Mesenchymal stem cell (in vitro differentiated cells and primary cell): ENCODE measurements around the gene USP3.

Experiments
- DNase-seq: peaks from one replicate; pipeline ENCODE4 v3.0.0-alpha.2; 2013
- H2AFZ ChIP-seq: one replicate; pipeline ENCODE4 v1.6.1; 2013; ENCODE audit warnings: low read depth, mild to moderate bottlenecking, control low read depth, inconsistent platforms, low read length, moderate library complexity
- H2AK5ac ChIP-seq: 2 replicates; pipeline ENCODE4 v1.6.1; 2013; ENCODE audit warnings: low read length, moderate library complexity, mild to moderate bottlenecking, inconsistent platforms; ENCODE audit not compliant: severe bottlenecking
- H2BK120ac ChIP-seq: one replicate; pipeline ENCODE4 v1.6.1; 2013; ENCODE audit warnings: low read depth, mild to moderate bottlenecking, inconsistent platforms, low read length, moderate library complexity
- H2BK12ac ChIP-seq, 2 experiments: one replicate each; pipeline ENCODE4 v1.6.1; 2013; ENCODE audit warnings: inconsistent platforms in 2 of 2, low read length in 2 of 2, mild to moderate bottlenecking in 2 of 2, moderate library complexity in 2 of 2, control low read depth in 1 of 2
- H2BK15ac ChIP-seq: one replicate; pipeline ENCODE4 v1.6.1; 2013; ENCODE audit warnings: mild to moderate bottlenecking, low read depth, inconsistent platforms; ENCODE audit not compliant: poor library complexity, severe bottlenecking
- H2BK5ac ChIP-seq: 2 replicates; pipeline ENCODE4 v1.6.1; 2013; ENCODE audit warnings: low read depth, mild to moderate bottlenecking, low read length, control low read depth, inconsistent platforms; ENCODE audit not compliant: poor library complexity, severe bottlenecking
- H3K14ac ChIP-seq, 2 experiments: one replicate each; pipeline ENCODE4 v1.6.1; 2013; ENCODE audit warnings: inconsistent platforms in 2 of 2, low read length in 2 of 2, control low read depth in 1 of 2, mild to moderate bottlenecking in 1 of 2, moderate library complexity in 1 of 2
- H3K18ac ChIP-seq, 2 experiments: one replicate each; pipeline ENCODE4 v1.6.1; 2013; ENCODE audit warnings: inconsistent platforms in 2 of 2, low read length in 2 of 2, control low read depth in 1 of 2, low read depth in 1 of 2, mild to moderate bottlenecking in 1 of 2
- H3K23ac ChIP-seq, 2 experiments: one replicate each; pipeline ENCODE4 v1.6.1; 2013; ENCODE audit warnings: inconsistent platforms in 2 of 2, low read length in 2 of 2, mild to moderate bottlenecking in 2 of 2, moderate library complexity in 2 of 2, control low read depth in 1 of 2
- H3K27ac ChIP-seq: 2 replicates; pipeline ENCODE4 v1.5.1; 2013; ENCODE audit warnings: mild to moderate bottlenecking, moderate library complexity, low read length, control low read depth, inconsistent platforms; ENCODE audit not compliant: poor library complexity, severe bottlenecking
- H3K27me3 ChIP-seq, 2 experiments: 2 replicates each; pipeline versions ENCODE4 v1.6.1 to v1.7.0; 2013; ENCODE audit warnings: low read length in 2 of 2, mild to moderate bottlenecking in 2 of 2, moderate library complexity in 2 of 2, control low read depth in 1 of 2, inconsistent platforms in 1 of 2; ENCODE audit not compliant: control insufficient read depth in 1 of 2, insufficient read depth in 1 of 2
- H3K36me3 ChIP-seq, 2 experiments: 2 replicates each; pipeline versions ENCODE4 v1.6.1 to v1.7.0; 2013; ENCODE audit warnings: low read length in 2 of 2, control low read depth in 1 of 2, inconsistent platforms in 1 of 2, low read depth in 1 of 2, mild to moderate bottlenecking in 1 of 2; ENCODE audit not compliant: insufficient read depth in 2 of 2, control insufficient read depth in 1 of 2
- H3K4ac ChIP-seq, 2 experiments: one replicate each; pipeline ENCODE4 v1.6.1; 2013; ENCODE audit warnings: inconsistent platforms in 2 of 2, low read length in 2 of 2, mild to moderate bottlenecking in 2 of 2, moderate library complexity in 2 of 2, control low read depth in 1 of 2, low read depth in 1 of 2
- H3K4me1 ChIP-seq: 2 replicates; pipeline ENCODE4 v1.6.1; 2013; ENCODE audit warnings: low read depth, low read length, control low read depth; ENCODE audit not compliant: control insufficient read depth, insufficient read depth
- H3K4me2 ChIP-seq: 2 replicates; pipeline ENCODE4 v1.6.1; 2013; ENCODE audit warnings: low read length, mild to moderate bottlenecking, inconsistent platforms; ENCODE audit not compliant: poor library complexity, severe bottlenecking
- H3K4me3 ChIP-seq, 2 experiments: 2 replicates each; pipeline versions ENCODE4 v1.5.1 to v1.7.0; 2013; ENCODE audit warnings: low read length in 2 of 2, mild to moderate bottlenecking in 2 of 2, control low read depth in 1 of 2, low read depth in 1 of 2; ENCODE audit not compliant: insufficient read depth in 1 of 2
- H3K79me1 ChIP-seq: replicated peaks from 2 replicates; pipeline ENCODE4 v1.6.1; 2013; ENCODE audit warnings: mild to moderate bottlenecking, control low read depth, low read length, inconsistent platforms; ENCODE audit not compliant: poor library complexity, severe bottlenecking
- H3K9ac ChIP-seq: 2 replicates; pipeline ENCODE4 v1.7.0; 2013; ENCODE audit warnings: mild to moderate bottlenecking, low read length, moderate library complexity
- H3K9me3 ChIP-seq: 2 replicates; pipeline ENCODE4 v1.7.0; 2013; ENCODE audit warnings: mild to moderate bottlenecking, low read length; ENCODE audit not compliant: control insufficient read depth
- H4K8ac ChIP-seq: one replicate; pipeline ENCODE4 v1.6.1; 2013; ENCODE audit warnings: inconsistent platforms, mild to moderate bottlenecking, low read length, moderate library complexity
- H4K91ac ChIP-seq: one replicate; pipeline ENCODE4 v1.6.1; 2013; ENCODE audit warnings: mild to moderate bottlenecking, low read length, inconsistent platforms
- WGBS: methylation state at CpG from one replicate; pipeline ENCODE4 v1.1.7; 2013; ENCODE audit warnings: mixed read lengths; 5-methylcytosine and 5-hydroxymethylcytosine counted together

The USP3 gene

DNA sequence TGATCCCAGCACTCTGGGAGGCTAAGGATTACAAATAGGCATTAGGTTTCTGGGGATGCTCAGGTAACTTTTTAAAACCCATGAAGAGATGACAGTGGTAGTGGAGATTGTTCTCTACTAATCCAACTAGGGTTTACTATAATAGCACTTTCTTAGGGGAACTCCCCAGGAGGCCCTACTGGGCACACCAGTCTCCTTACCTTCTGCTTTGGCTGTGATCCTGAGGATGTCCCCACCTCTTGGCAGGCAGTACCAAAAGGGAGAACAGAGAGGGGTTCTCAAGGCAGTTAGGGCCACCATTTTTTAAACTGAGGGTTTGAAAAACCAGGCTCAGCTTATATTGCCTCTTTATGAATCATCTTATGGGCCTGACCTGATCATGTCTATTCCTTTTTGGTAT is 77.8 kb downstream of the USP3 start:
- Histone ChIP-seq H3K4me2 (no peak overlapping the region), H3K4me1 (peaks cover 5% of the 10 kb centered on the region), H3K9me3 (peaks cover 3% of the 10 kb centered on the region), H3K9ac (no peak overlapping the region), H3K27me3 (no peaks in the 10 kb centered on the region), H2BK5ac (no peak overlapping the region), H2BK12ac (no peak overlapping the region), H2AFZ (no peak overlapping the region), H3K14ac (no peak overlapping the region), H3K79me1 (peaks cover 11% of the 10 kb centered on the region), H3K27ac (no peak overlapping the region), H4K91ac (no peak overlapping the region), H3K36me3 (peaks cover 12 to 50% of the 10 kb centered on the region in 2 experiments), H2BK15ac (no peak overlapping the region), H2AK5ac (peak overlapping the region; percentile 70), H2BK120ac (no peak overlapping the region), H4K8ac (no peak overlapping the region), H3K23ac (no peak overlapping the region), H3K4me3 (no peak overlapping the region), H3K4ac (no peak overlapping the region), H3K18ac (no peak overlapping the region)
- DNase-seq = no peak

DNA sequence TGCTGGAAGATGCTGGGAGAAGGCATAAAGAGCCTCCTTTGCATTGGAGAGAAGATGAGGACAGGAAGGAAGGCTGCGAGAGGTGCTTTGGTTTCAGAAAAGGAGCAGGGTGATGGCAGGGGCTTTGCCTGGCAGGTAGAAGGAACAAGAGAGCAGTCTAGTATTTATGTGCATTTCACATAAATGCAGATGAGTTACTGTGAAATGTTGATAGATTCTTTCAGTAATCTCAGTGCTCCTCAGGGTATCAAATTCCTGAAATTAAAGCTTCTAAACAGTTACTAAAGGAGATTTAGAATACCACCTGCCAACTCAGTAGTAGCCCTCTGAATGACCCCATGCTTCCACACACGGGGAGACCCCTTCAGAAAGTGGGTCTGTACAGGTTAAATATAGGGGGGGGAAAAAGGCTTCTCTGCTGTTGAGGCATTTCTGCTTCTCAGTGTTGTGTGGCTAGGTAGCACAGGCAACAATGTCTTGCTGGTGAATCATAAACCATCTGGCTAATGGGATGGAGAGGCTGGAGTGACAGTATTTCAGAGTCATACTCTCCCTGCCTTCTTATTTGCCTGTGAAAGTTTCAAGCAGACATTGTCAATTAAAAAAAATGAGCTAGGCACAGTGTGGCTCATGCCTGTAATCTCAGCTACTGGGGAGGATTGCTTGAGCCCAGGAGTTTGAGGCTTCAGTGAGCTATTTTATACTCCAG is 78.5 kb downstream of the USP3 start:
- Histone ChIP-seq H3K4me3 (no peak overlapping the region), H3K14ac (no peak overlapping the region), H3K23ac (no peak overlapping the region), H3K4me1 (peaks cover 5% of the 10 kb centered on the region), H4K91ac (no peak overlapping the region), H3K27ac (peak overlapping the region; percentile 25), H3K18ac (no peak overlapping the region), H2AFZ (no peak overlapping the region), H3K79me1 (peaks cover 10% of the 10 kb centered on the region), H2BK12ac (no peak overlapping the region), H3K4ac (no peak overlapping the region), H2AK5ac (no peak overlapping the region), H3K27me3 (no peaks in the 10 kb centered on the region), H2BK15ac (no peak overlapping the region), H3K9ac (peak overlapping the region; percentile 48), H3K4me2 (peak overlapping the region; percentile 34), H3K9me3 (peaks cover 3% of the 10 kb centered on the region), H4K8ac (no peak overlapping the region), H3K36me3 (peaks cover 8 to 56% of the 10 kb centered on the region in 2 experiments), H2BK120ac (no peak overlapping the region), H2BK5ac (no peak overlapping the region)
- peak; percentile 67 for DNase-seq
- 87% methylated on average over 2 of the region's 2 CpGs for WGBS

- H3K23ac ChIP-seq = no peak overlapping the region
- H3K18ac ChIP-seq = peak overlapping the region in 1 of 2 experiments; percentile 4
- no peaks in the 10 kb centered on the region for H3K27me3 ChIP-seq
- no peak overlapping the region for H2BK12ac ChIP-seq
- H3K79me1 ChIP-seq = peaks cover 13% of the 10 kb centered on the region
- H3K9ac ChIP-seq = no peak overlapping the region
- no peak for DNase-seq
- peaks cover 13 to 87% of the 10 kb centered on the region in 2 experiments for H3K36me3 ChIP-seq
- no peak overlapping the region for H4K91ac ChIP-seq
- no peak overlapping the region for H2BK15ac ChIP-seq
- no peak overlapping the region for H4K8ac ChIP-seq
- peaks cover 3% of the 10 kb centered on the region for H3K4me1 ChIP-seq
- no peak overlapping the region for H2BK5ac ChIP-seq
- H3K27ac ChIP-seq = no peak overlapping the region
- peaks cover 3% of the 10 kb centered on the region for H3K9me3 ChIP-seq
- no peak overlapping the region for H2AK5ac ChIP-seq
- H3K4me2 ChIP-seq = no peak overlapping the region
- no peak overlapping the region for H3K14ac ChIP-seq
- H2AFZ ChIP-seq = no peak overlapping the region
- 60% methylated on average over 3 of the region's 5 CpGs for WGBS
- no peak overlapping the region for H2BK120ac ChIP-seq
- H3K4me3 ChIP-seq = no peak overlapping the region
- no peak overlapping the region for H3K4ac ChIP-seq
Observed at GRCh38 chr15:63586790-63587189, 82.4 kb downstream of the USP3 start.

DNA sequence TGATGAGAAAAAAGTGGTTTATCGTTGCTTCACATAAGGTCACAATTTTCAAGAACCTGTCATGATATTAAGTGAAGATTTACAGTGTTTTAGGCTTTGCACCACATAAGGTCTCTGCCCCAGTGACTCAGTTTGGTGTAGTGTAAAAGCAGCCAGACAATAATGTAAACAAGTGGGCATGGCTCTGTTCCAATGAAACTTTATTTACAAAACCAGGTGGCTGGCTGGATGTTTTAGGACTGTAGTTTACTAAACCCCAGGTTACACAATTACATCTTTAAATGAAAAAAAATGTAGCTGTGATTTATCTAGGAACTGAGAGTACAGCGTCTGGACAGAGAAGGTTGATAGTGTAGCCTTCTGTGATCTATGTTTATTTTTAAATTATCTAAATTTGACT is 83.1 kb downstream of the USP3 start:
- Histone ChIP-seq H3K36me3 (peaks cover 16 to 83% of the 10 kb centered on the region in 2 experiments), H2BK12ac (no peak overlapping the region), H3K79me1 (peaks cover 13% of the 10 kb centered on the region), H4K8ac (no peak overlapping the region), H3K4me3 (no peak overlapping the region), H3K4me1 (peaks cover 1% of the 10 kb centered on the region), H3K27me3 (no peaks in the 10 kb centered on the region), H2AK5ac (no peak overlapping the region), H3K9ac (no peak overlapping the region), H2BK120ac (no peak overlapping the region), H3K14ac (no peak overlapping the region), H3K4me2 (no peak overlapping the region), H4K91ac (no peak overlapping the region), H3K9me3 (peaks cover 3% of the 10 kb centered on the region), H2BK5ac (no peak overlapping the region), H2BK15ac (no peak overlapping the region), H3K27ac (no peak overlapping the region), H3K18ac (no peak overlapping the region), H3K23ac (no peak overlapping the region), H2AFZ (no peak overlapping the region), H3K4ac (no peak overlapping the region)
- no CpG with 5 or more reads among the region's 2 CpGs for WGBS
- peak; percentile 80 for DNase-seq
